ENCODE data around the gene PSMB9.

DNA sequence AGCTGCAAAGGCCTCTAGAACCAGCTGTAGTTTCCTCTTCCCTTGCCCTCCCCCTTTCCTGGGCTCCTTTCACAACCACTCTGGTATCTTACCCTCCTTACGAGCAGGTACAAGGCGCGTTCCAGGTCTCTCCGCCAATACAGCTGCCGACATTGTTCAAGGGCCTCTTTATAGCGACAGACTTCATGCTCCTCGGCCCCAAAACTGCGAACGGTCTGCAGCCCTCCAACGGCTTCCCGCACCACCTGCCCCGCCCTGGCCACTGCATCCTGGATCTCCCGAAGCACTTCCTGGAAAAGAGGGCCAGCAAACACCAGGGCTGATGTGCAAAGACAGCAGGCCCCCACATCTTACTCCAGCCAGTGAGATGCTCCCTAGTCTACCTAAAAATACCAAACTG, 21.5 kb upstream of the PSMB9 start:
- no peak for TF ChIP-seq CTCF (IDR thresholded peaks at IDR 0.05 in 4 of 5, conservative IDR thresholded peaks at IDR 0.05 in 1 of 5)
- no peak for TF ChIP-seq POLR2A (IDR thresholded peaks at IDR 0.05)
